Cardiac muscle cell (in vitro differentiated cells and primary cell): ENCODE data around the gene AGBL2. TPM values are rescaled to one million over a fixed set of nuclear protein-coding genes. Genes with fewer than 3 reads are reported as not detected.
"Not testable (repeated sequence)": the region's sequence is repeated elsewhere in the genome, so short reads cannot be mapped to it uniquely, and the experiment has no call there.

Source experiments
- DNase-seq, 2 donors: peaks; one replicate each; pipeline versions ENCODE4 v3.0.0 to v3.0.0-alpha.2; 2010 to 2017; ENCODE audit warnings: low read depth in 1 of 2, low spot score in 1 of 2
- H3K27ac ChIP-seq: fragments of 200-600 bp; sonication (generic); 2 replicates; pipeline ENCODE4 v1.5.1; 2016
- H3K27me3 ChIP-seq: fragments of 200-600 bp; sonication (generic); 2 replicates; pipeline ENCODE4 v1.6.0; 2016; ENCODE audit warnings: control low read depth
- H3K36me3 ChIP-seq: fragments of 200-600 bp; sonication (generic); 2 replicates; pipeline ENCODE4 v1.5.1; 2016; ENCODE audit warnings: control low read depth
- H3K4me1 ChIP-seq: fragments of 200-600 bp; sonication (generic); 2 replicates; pipeline ENCODE4 v1.8.1; 2017; ENCODE audit warnings: low read depth, mild to moderate bottlenecking, mixed run types
- H3K4me3 ChIP-seq: fragments of 200-600 bp; sonication (generic); 2 replicates; pipeline ENCODE4 v1.5.1; 2016; ENCODE audit warnings: mild to moderate bottlenecking
- H3K9me3 ChIP-seq: fragments of 200-600 bp; sonication (generic); 2 replicates; pipeline ENCODE4 v1.5.1; 2017; ENCODE audit warnings: low read depth, mild to moderate bottlenecking, control low read depth
- CTCF ChIP-seq: IDR thresholded peaks from 2 replicates; pipeline ENCODE4 v1.5.1; 2012; ENCODE audit warnings: low read depth, mild to moderate bottlenecking, low read length
- polyA plus RNA-seq: library from polyadenylated mRNA; unstranded; fragments of >200 nt; fragmentation: Nextera tagmentation; extraction: Ambion mirVana; gene quantifications from 2 replicates; pipeline ENCODE4 v1.2.1, GENCODE V29; 2016
- total RNA-seq: library from RNA; depleted of rRNA; stranded (reverse); fragments of >200 nt; gene quantifications from 2 replicates; pipeline ENCODE4 v1.2.3, GENCODE V29; 2016

The AGBL2 gene
- total RNA-seq = 0.25 and 0.69 TPM in 2 replicates
- polyA plus RNA-seq = 1.7 TPM in 1 of 2 replicates, not detected in the other

DNA sequence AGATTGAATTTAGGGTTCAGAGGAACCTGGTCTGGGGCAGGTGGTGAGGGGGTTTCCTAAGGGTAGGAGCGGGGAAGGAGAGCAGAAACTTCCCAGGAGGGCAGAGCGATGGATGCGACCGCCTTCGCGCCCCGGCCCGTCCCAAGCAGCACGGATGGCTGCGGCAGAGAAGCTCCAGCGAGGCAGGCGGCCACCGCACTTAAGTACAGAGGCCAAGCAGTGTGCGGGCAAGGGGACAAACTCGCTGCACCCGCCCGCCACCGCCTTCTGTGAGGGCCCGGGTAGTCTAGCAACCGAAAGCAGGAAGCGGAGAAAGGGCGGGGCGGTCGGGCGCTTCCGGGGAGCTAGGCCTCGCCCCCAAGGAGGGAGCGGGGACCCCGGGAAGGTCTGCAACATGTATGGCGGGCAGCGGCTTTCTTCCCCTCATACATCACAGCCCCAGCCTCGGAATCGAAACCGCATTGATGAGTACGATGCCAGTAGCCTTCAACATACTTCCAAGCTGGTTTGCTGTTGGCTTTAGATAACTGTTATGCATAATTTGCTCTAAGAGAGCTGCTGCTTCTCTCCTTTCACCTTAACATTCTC, at the start of gene AGBL2:
Gene AGBL2, minus strand, starts transcription at position 288 of the 588 bp plus-strand sequence. CDS start 719 bp downstream, outside the sequence.
- Histone ChIP-seq H3K27ac (no peak within 1 kb of the TSS), H3K9me3 (no peaks in the 10 kb centered on the region), H3K36me3 (peaks cover 39% of the 10 kb centered on the region), H3K4me3 (peak within 1 kb of the TSS; percentile 46), H3K27me3 (no peaks in the 10 kb centered on the region), H3K4me1 (no peaks in the 10 kb centered on the region)
- peak; percentile 71 to 73 for DNase-seq
- TF ChIP-seq CTCF = no peak

DNA sequence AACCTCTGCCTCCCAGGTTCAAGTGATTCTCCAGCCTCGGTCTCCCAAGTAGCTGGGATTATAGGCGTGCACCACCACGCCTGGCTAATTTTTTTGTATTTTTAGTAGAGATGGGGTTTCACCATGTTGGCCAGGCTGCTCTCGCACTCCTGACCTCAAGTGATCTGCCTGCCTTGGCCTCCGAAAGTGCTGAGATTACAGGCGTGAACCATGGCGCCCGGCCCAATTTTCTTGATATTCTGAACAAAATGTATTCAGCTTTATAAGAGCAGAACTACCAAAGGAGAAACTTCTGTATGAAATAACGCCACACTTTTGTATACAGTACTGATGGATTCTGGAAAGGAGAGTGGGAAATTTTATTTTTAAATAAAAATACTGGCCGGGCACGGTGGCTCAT, 44.1 kb upstream of the AGBL2 start:
- H3K4me3 ChIP-seq, H3K27ac ChIP-seq, H3K27me3 ChIP-seq, DNase-seq, H3K9me3 ChIP-seq, H3K4me1 ChIP-seq: not testable (repeated sequence)
- peaks cover 61% of the 10 kb centered on the region for H3K36me3 ChIP-seq

GRCh38 chr11:47756208-47756607, 41.0 kb upstream of the AGBL2 start:
- DNase-seq = no peak
- Histone ChIP-seq H3K27ac (no peak overlapping the region), H3K9me3 (no peaks in the 10 kb centered on the region), H3K36me3 (peaks cover 70% of the 10 kb centered on the region), H3K4me3 (no peak overlapping the region), H3K27me3 (no peaks in the 10 kb centered on the region), H3K4me1 (no peaks in the 10 kb centered on the region)
- TF ChIP-seq CTCF = no peak

DNA sequence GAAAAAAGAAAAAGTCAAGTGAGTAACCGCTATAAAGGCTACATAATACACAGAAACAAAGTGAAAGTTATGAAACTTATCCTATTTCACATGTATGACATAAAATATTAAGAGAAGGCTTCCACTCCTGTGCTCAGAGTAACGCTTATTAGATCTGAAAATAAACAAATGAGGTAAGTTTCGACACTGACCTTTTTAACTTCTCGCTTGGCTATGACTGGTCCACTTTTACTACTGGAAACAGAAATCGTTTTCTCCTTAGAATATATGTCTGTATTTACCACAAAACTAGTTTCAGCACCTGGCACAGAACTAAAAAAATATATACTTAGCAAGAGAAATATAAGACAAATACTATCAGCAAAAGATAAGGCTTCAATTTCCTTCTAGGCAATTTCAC, 35.6 kb upstream of the AGBL2 start:
- TF ChIP-seq CTCF = no peak
- Histone ChIP-seq H3K4me3 (no peak overlapping the region), H3K27me3 (no peaks in the 10 kb centered on the region), H3K9me3 (no peaks in the 10 kb centered on the region), H3K36me3 (peaks cover 79% of the 10 kb centered on the region), H3K27ac (no peak overlapping the region), H3K4me1 (no peaks in the 10 kb centered on the region)
- no peak for DNase-seq

DNA sequence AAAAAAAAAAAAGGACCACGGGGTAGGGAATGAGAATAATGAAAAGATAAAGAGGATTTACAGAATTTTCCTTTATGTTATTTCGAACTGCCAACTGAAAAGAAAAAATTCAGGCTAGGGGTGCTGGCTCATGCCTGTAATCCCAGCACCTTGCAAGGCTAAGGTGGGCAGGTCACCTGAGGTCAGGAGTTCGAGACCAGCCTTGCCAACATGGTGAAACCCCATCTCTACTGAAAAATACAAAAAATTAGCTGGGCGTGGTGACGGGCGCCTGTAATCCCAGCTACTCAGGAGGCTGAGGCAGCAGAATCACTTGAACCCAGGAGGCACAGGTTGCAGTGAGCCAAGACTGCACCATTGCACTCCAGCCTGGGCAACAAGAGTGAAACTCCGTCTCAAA, 27.3 kb upstream of the AGBL2 start:
- H3K4me3 ChIP-seq, H3K9me3 ChIP-seq, H3K27me3 ChIP-seq, H3K27ac ChIP-seq, H3K4me1 ChIP-seq, DNase-seq: not testable (repeated sequence)
- H3K36me3 ChIP-seq = peaks cover 87% of the 10 kb centered on the region

- not testable (repeated sequence) for H3K27me3 ChIP-seq, H3K4me3 ChIP-seq, DNase-seq, H3K27ac ChIP-seq, H3K9me3 ChIP-seq, H3K4me1 ChIP-seq
- peaks cover 80% of the 10 kb centered on the region for H3K36me3 ChIP-seq
Observed at GRCh38 chr11:47737817-47738216, 22.6 kb upstream of the AGBL2 start.

- TF ChIP-seq CTCF = no peak
- Histone ChIP-seq H3K4me3 (no peak overlapping the region), H3K27me3 (no peaks in the 10 kb centered on the region), H3K36me3 (peaks cover 87% of the 10 kb centered on the region), H3K9me3 (no peaks in the 10 kb centered on the region), H3K4me1 (no peaks in the 10 kb centered on the region), H3K27ac (peak overlapping the region; percentile 14)
- no peak for DNase-seq
Observed at GRCh38 chr11:47732271-47732670, 17.1 kb upstream of the AGBL2 start.
